WERI-Rb-1 (cell line): ENCODE measurements around the gene SPECC1.
"Not testable (repeated sequence)": the region's sequence is repeated elsewhere in the genome, so short reads cannot be mapped to it uniquely, and the experiment has no call there.

Source experiments
- DNase-seq: peaks from one replicate; pipeline ENCODE4 v3.0.0-alpha.2; 2020
- H3K27ac ChIP-seq: fragments of 250-450 bp; sonication (Bioruptor Pico); 2 replicates; pipeline ENCODE4 v1.5.1; 2020; ENCODE audit warnings: mild to moderate bottlenecking, moderate library complexity
- H3K27me3 ChIP-seq: fragments of 250-450 bp; sonication (Bioruptor Pico); 2 replicates; pipeline ENCODE4 v1.5.1; 2021; ENCODE audit warnings: mild to moderate bottlenecking, low read depth, moderate library complexity; ENCODE audit not compliant: insufficient read depth, severe bottlenecking
- H3K36me3 ChIP-seq: fragments of 250-450 bp; sonication (Bioruptor Pico); 2 replicates; pipeline ENCODE4 v1.5.1; 2020; ENCODE audit warnings: mild to moderate bottlenecking, moderate library complexity
- H3K4me3 ChIP-seq: 2 replicates; pipeline ENCODE4 v1.5.1; 2011; ENCODE audit warnings: low read depth, mild to moderate bottlenecking, control low read depth, low read length
- H3K9me3 ChIP-seq: fragments of 250-450 bp; sonication (Bioruptor Pico); 2 replicates; pipeline ENCODE4 v1.5.1; 2021; ENCODE audit warnings: mild to moderate bottlenecking, moderate library complexity; ENCODE audit not compliant: severe bottlenecking
- TF ChIP-seq, protein P1 (sequence below): IDR thresholded peaks from 2 replicates; pipeline ENCODE4 v1.5.1; 2011; ENCODE audit warnings: low read depth, mild to moderate bottlenecking, control low read depth, inconsistent platforms, low read length

The SPECC1 gene

DNA sequence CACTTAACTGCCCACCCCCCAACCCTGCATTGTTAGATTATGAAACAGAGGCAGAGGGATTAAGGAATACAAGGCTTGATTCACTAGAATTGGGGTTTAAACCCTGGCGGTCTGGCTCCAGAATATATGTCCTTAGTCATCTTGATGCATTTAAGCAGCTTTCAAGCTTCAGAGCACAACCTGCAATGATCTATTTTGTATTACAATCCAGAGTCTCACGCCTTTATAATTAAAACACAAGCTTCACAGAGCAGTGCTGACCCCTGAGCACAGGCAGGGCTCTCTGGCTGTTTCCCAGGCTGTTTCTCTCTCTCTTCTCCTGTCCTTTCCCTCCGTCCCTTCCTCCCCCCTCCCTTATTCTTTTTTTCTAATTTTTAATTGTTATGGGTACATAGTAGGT, 209.1 kb downstream of the SPECC1 start:
- Histone ChIP-seq H3K27ac (no peak overlapping the region), H3K27me3 (no peaks in the 10 kb centered on the region)

DNA sequence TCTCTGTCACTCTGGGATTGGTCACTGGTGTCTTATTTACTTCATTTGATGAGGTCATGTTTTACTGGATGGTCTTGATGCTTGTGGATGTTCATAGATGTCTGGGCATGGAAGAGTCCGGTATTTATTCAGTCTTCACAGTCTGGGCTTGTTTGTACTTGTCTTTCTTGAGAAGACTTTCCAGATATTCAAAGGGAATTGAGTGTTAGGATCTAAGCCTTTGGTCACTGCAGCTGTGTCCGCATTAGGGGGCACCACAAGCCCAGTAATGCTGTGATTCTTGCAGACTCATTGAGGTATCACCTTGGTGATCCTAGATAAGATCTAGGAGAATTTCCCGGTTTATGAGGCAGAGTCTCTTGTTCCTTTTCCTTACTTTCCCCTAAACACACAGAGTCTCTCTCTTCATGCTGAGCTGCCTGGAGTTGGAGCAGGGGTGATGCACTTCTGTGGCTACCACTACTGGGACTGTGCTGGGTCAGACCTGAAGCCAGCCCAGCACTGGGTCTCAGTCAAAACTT, 214.7 kb downstream of the SPECC1 start:
- TF ChIP-seq, protein P1, sequence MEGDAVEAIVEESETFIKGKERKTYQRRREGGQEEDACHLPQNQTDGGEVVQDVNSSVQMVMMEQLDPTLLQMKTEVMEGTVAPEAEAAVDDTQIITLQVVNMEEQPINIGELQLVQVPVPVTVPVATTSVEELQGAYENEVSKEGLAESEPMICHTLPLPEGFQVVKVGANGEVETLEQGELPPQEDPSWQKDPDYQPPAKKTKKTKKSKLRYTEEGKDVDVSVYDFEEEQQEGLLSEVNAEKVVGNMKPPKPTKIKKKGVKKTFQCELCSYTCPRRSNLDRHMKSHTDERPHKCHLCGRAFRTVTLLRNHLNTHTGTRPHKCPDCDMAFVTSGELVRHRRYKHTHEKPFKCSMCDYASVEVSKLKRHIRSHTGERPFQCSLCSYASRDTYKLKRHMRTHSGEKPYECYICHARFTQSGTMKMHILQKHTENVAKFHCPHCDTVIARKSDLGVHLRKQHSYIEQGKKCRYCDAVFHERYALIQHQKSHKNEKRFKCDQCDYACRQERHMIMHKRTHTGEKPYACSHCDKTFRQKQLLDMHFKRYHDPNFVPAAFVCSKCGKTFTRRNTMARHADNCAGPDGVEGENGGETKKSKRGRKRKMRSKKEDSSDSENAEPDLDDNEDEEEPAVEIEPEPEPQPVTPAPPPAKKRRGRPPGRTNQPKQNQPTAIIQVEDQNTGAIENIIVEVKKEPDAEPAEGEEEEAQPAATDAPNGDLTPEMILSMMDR: no peak
- H3K27ac ChIP-seq: no peak overlapping the region
- H3K36me3 ChIP-seq: peaks cover 15% of the 10 kb centered on the region
- no peaks in the 10 kb centered on the region for H3K9me3 ChIP-seq
- no peaks in the 10 kb centered on the region for H3K27me3 ChIP-seq
- H3K4me3 ChIP-seq: no peak overlapping the region
- DNase-seq: no peak

More for the DNA sequence above, 209.1 kb downstream of the SPECC1 start:
- DNase-seq: peak; percentile 15
- TF ChIP-seq, protein P1: no peak
- peaks cover 2% of the 10 kb centered on the region; the same call in 1 of the 2 replicates for H3K36me3 ChIP-seq
- H3K4me3 ChIP-seq: no peak overlapping the region
- H3K9me3 ChIP-seq: no peaks in the 10 kb centered on the region

DNA sequence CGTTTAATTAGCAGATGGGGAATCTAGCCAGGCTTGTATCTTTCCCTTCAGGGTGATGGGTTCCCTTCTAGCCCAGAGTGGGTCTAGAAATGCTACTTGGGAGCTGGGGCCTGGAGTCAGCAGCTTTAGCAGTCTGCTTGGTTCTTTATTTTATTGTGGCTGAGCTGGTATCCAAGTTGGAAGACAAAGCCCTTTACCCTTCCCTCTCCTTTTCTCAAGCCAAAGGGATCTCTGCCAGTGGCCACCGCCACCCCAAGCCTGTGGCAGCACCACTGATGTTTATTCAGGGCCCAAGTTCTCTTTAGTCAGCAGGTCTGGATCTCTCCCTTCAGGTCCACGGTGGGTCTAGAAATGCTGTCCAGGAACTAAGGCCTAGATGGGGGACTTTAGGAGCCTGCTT, 215.2 kb downstream of the SPECC1 start:
- Histone ChIP-seq H3K27ac (no peak overlapping the region), H3K27me3 (no peaks in the 10 kb centered on the region)

DNA sequence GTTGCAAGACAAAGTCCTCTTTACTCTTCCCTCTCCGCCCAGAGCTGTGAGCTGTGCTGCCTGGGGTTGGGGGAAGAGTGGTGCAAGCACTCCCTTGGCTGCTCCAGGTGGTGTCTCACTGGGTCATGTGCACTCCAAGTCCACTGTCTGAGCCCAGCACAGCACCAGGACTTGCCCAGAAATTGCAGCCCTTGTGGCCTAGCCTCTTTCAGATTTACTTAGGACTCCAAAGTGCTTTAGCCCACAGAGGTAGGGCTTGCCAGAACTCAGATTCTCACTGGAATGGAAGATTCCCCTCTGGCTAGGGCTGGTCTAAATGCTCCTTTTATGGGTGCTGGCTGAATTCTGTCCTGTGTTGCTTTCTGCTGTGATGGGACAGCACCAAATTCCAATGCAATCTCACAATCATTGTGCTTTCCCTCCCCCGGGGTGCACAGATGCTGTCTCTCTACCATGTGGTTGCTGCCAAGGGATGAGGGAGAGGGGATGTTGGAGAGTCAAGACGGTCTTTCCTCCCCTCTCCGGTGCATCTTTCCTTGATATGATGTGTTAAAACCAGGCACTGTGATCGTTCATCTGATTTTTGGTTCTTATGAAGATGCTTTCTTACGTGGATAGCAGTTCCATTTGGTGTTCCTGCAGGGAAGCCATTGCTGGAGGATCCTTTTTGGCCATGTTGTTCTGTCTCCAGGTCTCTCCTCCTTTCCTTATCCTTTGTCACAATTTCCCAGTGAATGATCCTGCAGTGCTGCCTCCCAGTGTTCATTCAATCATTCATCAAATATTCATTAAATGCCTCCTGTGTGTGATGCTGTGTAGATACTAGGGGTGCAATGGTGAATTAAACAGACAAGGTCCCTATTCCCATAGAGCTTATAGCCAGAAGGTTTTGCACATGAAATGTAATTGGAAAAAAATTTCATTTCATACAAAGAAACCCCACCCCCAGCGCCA, 216.3 kb downstream of the SPECC1 start:
- Histone ChIP-seq H3K4me3 (no peak overlapping the region), H3K27ac (no peak overlapping the region), H3K9me3 (no peaks in the 10 kb centered on the region), H3K36me3 (peaks cover 19% of the 10 kb centered on the region), H3K27me3 (no peaks in the 10 kb centered on the region)
- DNase-seq: no peak
- TF ChIP-seq, protein P1: 0 out of 2 replicates have a peak, but pooled peaks have one; percentile 16

More for the DNA sequence above, 215.2 kb downstream of the SPECC1 start:
- Histone ChIP-seq H3K36me3 (peaks cover 19% of the 10 kb centered on the region), H3K9me3 (no peaks in the 10 kb centered on the region), H3K4me3 (no peak overlapping the region)
- TF ChIP-seq, protein P1: no peak
- DNase-seq: no peak

DNA sequence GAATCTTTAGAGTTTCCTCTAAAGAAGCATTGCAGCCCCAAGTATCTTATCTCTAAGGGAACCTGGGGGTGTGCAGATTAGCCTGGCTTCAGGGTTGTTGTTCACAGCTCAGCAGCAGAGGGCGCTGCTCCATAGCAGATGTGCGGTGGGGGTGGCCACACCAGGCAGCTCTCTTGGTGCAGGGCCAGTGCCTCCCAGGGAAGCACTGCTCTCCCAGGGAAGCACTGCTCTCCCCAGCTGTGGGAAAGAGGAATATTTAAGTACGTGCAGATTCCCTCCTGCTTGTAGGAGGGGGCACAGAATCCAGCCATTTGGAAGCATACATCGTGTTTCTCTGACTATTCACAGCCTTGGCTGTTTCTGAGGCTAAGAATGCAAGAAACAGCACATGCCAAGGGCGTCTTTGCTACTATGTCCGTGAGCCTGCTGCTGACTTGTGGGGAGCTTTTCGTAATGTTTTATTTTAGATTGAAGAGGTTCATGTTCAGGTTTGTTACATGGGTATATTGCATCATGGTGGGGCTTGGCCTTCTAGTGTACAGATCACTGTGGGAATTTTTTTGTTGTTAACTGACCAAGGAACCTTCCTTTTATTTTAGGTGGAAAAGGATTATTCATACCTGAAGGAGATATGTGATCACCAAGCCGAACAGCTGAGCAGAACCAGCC, 217.8 kb downstream of the SPECC1 start:
- H3K27me3 ChIP-seq: no peaks in the 10 kb centered on the region
- no peak overlapping the region for H3K4me3 ChIP-seq
- TF ChIP-seq, protein P1: peak; percentile 89
- H3K36me3 ChIP-seq: peaks cover 29% of the 10 kb centered on the region
- H3K27ac ChIP-seq: no peak overlapping the region
- DNase-seq: peak; percentile 84
- H3K9me3 ChIP-seq: no peaks in the 10 kb centered on the region

DNA sequence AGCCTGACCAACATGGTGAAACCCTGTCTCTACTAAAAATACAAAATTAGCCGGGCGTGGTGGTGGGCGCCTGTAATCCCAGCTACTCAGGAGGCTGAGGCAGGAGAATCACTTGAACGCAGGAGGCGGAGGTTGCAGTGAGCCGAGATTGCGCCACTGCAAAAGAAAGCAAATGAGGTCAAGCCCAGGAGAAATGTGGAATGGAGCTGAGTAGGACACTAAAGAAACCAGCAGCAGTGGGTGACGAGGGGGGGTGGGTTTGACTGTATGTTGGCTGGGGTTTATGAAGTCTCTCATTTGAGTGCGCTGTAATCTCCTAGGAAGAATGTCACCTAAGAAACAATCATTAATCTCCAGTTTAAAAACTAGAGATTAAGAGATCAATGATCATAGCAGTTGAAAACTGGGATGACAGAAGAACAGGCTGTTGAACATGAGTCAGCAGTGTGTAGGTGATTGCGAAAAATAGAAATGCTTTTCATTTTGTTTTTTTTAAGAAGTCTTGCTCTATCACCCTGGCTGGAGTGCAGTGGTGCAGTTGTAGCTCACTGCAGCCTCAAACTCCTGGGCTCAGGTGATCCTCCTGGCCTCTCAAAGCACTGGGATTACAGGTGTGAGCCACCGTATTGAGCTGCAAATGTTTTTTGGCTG, 218.7 kb downstream of the SPECC1 start:
- not testable (repeated sequence) for H3K27ac ChIP-seq, H3K9me3 ChIP-seq, H3K4me3 ChIP-seq, H3K27me3 ChIP-seq
- DNase-seq: peak; percentile 18
- peaks cover 38% of the 10 kb centered on the region for H3K36me3 ChIP-seq
